Activated CD8-positive, alpha-beta memory T cell treated with anti-CD3 and anti-CD28 coated beads for 36 hours (primary cell): Measurements from ENCODE around the gene SPATA2L. TPM values are rescaled to one million over a fixed set of nuclear protein-coding genes. Genes with fewer than 3 reads are reported as not detected.
"Not testable (repeated sequence)": the region's sequence is repeated elsewhere in the genome, so short reads cannot be mapped to it uniquely, and the experiment has no call there.

Experiments used
- CTCF ChIA-PET: fragments of 350-600 bp; sonication (Branson Sonifier 250); formaldehyde crosslinking; loops from one replicate; lab custom pipeline; 2021; ENCODE audit warnings: antibody characterized with exemption; lab: Charles Lee
- POLR2A ChIA-PET: fragments of 350-600 bp; sonication (Branson Sonifier 250); formaldehyde crosslinking; loops from one replicate; lab custom pipeline; 2021; ENCODE audit warnings: antibody characterized with exemption; lab: Charles Lee
- total RNA-seq, 2 experiments: library from RNA; stranded (reverse); gene quantifications; one replicate each; pipeline ENCODE4 v1.2.3, GENCODE V29; 2021

The SPATA2L gene
- total RNA-seq, 2 experiments from 2014 or later = 7.4 to 7.9 TPM

GRCh38 chr16:89686520-89687091 lies 14.9 kb downstream of the SPATA2L start, which contains the start of gene CDK10:
CDK10 (plus strand) TSS chr16:89686689; CDS start chr16:89686711, 22 bp downstream.
- CTCF ChIA-PET = interaction anchor here (1.0 to 4.1 kb wide), 3 partner anchors 10 to 118 kb away, joined by 3 to 30 read pairs (median 4); partner anchors contain the start of gene SPATA2L

GRCh38 chr16:89685916-89686315 lies 15.6 kb downstream of the SPATA2L start:
- ChIA-PET POLR2A (interaction anchor here (1.0 to 1.4 kb wide), 3 partner anchors 15 to 187 kb away, joined by 3 to 10 read pairs (median 5); partner anchors contain the start of gene TCF25), CTCF (interaction anchor here (1.0 to 4.1 kb wide), 3 partner anchors 10 to 117 kb away, joined by 3 to 30 read pairs (median 4); partner anchors contain the start of gene SPATA2L)

More at GRCh38 chr16:89686520-89687091, 14.9 kb downstream of the SPATA2L start, which contains the start of gene CDK10:
- POLR2A ChIA-PET = interaction anchor here (0.8 to 1.4 kb wide), 5 partner anchors 9 to 186 kb away, joined by 3 to 10 read pairs (median 3); partner anchors contain the start of gene TCF25

GRCh38 chr16:89678258-89678657 lies 23.2 kb downstream of the SPATA2L start:
- POLR2A ChIA-PET = no interaction called here

GRCh38 chr16:89672177-89672941 lies 29.1 kb downstream of the SPATA2L start:
- POLR2A ChIA-PET = no interaction called here
- CTCF ChIA-PET = interaction anchor here (0.6 to 1.0 kb wide), 2 partner anchors 10 to 21 kb away, joined by 3 read pairs; no protein-coding TSS in a partner anchor

More at GRCh38 chr16:89678258-89678657, 23.2 kb downstream of the SPATA2L start:
- CTCF ChIA-PET = interaction anchor here (0.8 to 1.2 kb wide), 2 partner anchors 22 to 38 kb away, joined by 3 to 5 read pairs; no protein-coding TSS in a partner anchor

- CTCF ChIA-PET = not testable (repeated sequence)
- POLR2A ChIA-PET = interaction anchor here (0.6 to 0.7 kb wide), 3 partner anchors 23 to 390 kb away, joined by 3 read pairs; partner anchors contain the start of gene CPNE7
Observed at GRCh38 chr16:89671565-89671964, 29.9 kb downstream of the SPATA2L start.

GRCh38 chr16:89670496-89671431 lies 30.7 kb downstream of the SPATA2L start:
- CTCF ChIA-PET = no interaction called here
- POLR2A ChIA-PET = interaction anchor here (0.6 to 0.7 kb wide), 3 partner anchors 24 to 389 kb away, joined by 3 read pairs; partner anchors contain the start of gene CPNE7

- ChIA-PET POLR2A (no interaction called here), CTCF (no interaction called here)
Observed at GRCh38 chr16:89669755-89670154, 31.8 kb downstream of the SPATA2L start.

GRCh38 chr16:89668790-89669158 lies 32.7 kb downstream of the SPATA2L start:
- ChIA-PET POLR2A (no interaction called here), CTCF (no interaction called here)

- ChIA-PET POLR2A (interaction anchor here (0.6 kb wide), 1 partner anchor 822 kb away, joined by 6 read pairs; no protein-coding TSS in a partner anchor), CTCF (interaction anchor here (1.4 kb wide), 2 partner anchors 16 to 104 kb away, joined by 3 read pairs; no protein-coding TSS in a partner anchor)
Observed at GRCh38 chr16:89667633-89668032, 33.9 kb downstream of the SPATA2L start.

GRCh38 chr16:89667000-89667399 lies 34.5 kb downstream of the SPATA2L start:
- POLR2A ChIA-PET = not testable (repeated sequence)
- CTCF ChIA-PET = interaction anchor here (1.4 kb wide), 2 partner anchors 15 to 103 kb away, joined by 3 read pairs; no protein-coding TSS in a partner anchor

- POLR2A ChIA-PET, CTCF ChIA-PET: not testable (repeated sequence)
Observed at GRCh38 chr16:89664238-89664637, 37.3 kb downstream of the SPATA2L start.

- ChIA-PET POLR2A (no interaction called here), CTCF (no interaction called here)
Observed at GRCh38 chr16:89661215-89661614, 40.3 kb downstream of the SPATA2L start.

GRCh38 chr16:89660146-89660545 lies 41.4 kb downstream of the SPATA2L start:
- POLR2A ChIA-PET = no interaction called here
- CTCF ChIA-PET = interaction anchor here (1.1 kb wide), 1 partner anchor 41 kb away, joined by 3 read pairs; the partner anchor contains the start of gene SPATA2L

GRCh38 chr16:89658221-89658879 lies 43.2 kb downstream of the SPATA2L start:
- POLR2A ChIA-PET = interaction anchor here (0.6 kb wide), 1 partner anchor 270 kb away, joined by 3 read pairs; no protein-coding TSS in a partner anchor
- CTCF ChIA-PET = interaction anchor here (1.7 kb wide), 1 partner anchor 17 kb away, joined by 6 read pairs; no protein-coding TSS in a partner anchor

- CTCF ChIA-PET = interaction anchor here (0.5 to 1.7 kb wide), 3 partner anchors 16 to 301 kb away, joined by 4 to 8 read pairs (median 6); no protein-coding TSS in a partner anchor
- POLR2A ChIA-PET = no interaction called here
Observed at GRCh38 chr16:89657442-89658220, 43.9 kb downstream of the SPATA2L start, which contains the start of the genes CHMP1A and SPATA33. CHMP1A (minus strand) TSS chr16:89657708; CDS start chr16:89657588, 120 bp downstream. SPATA33 (plus strand) TSS chr16:89657836; CDS start chr16:89657912, 76 bp downstream.

GRCh38 chr16:89656435-89657121 lies 44.9 kb downstream of the SPATA2L start:
- ChIA-PET CTCF (no interaction called here), POLR2A (no interaction called here)
